Neutrophil (primary cell): ENCODE results near the gene RASA2.

ENCODE experiments used
- H3K27ac ChIP-seq: fragments of 200-600 bp; sonication (generic); 2 replicates; pipeline ENCODE4 v1.5.1; 2016; ENCODE audit warnings: mild to moderate bottlenecking, moderate library complexity
- H3K27me3 ChIP-seq: fragments of 200-600 bp; sonication (generic); 2 replicates; pipeline ENCODE4 v1.6.0; 2016; ENCODE audit warnings: mild to moderate bottlenecking
- H3K36me3 ChIP-seq: fragments of 200-600 bp; sonication (generic); 2 replicates; pipeline ENCODE4 v1.5.1; 2017
- H3K4me1 ChIP-seq, 2 experiments: fragments of 200-600 bp in 1 of 2; sonication (generic) in 1 of 2; 1 replicate in 1 of 2; 2 replicates in 1 of 2; pipeline versions ENCODE4 v1.5.1 to v1.6.1; 2013 to 2016; ENCODE audit warnings: low read depth in 1 of 2, low read length in 1 of 2, mild to moderate bottlenecking in 1 of 2, moderate library complexity in 1 of 2; ENCODE audit not compliant: control insufficient read depth in 1 of 2, insufficient read depth in 1 of 2
- H3K4me3 ChIP-seq, 2 experiments: fragments of 200-600 bp in 1 of 2; sonication (generic) in 1 of 2; 1 replicate in 1 of 2; 2 replicates in 1 of 2; pipeline ENCODE4 v1.5.1; 2013 to 2016; ENCODE audit warnings: low read depth in 1 of 2, low read length in 1 of 2, mild to moderate bottlenecking in 1 of 2, moderate library complexity in 1 of 2
- H3K9me3 ChIP-seq: fragments of 200-600 bp; sonication (generic); 2 replicates; pipeline ENCODE4 v1.5.1; 2016
- TF ChIP-seq, protein P1 (sequence below): fragments of 200-600 bp; sonication (generic); IDR thresholded peaks from 2 replicates; pipeline ENCODE4 v1.5.1; 2016; ENCODE audit warnings: antibody characterized with exemption

RASA2 gene

DNA sequence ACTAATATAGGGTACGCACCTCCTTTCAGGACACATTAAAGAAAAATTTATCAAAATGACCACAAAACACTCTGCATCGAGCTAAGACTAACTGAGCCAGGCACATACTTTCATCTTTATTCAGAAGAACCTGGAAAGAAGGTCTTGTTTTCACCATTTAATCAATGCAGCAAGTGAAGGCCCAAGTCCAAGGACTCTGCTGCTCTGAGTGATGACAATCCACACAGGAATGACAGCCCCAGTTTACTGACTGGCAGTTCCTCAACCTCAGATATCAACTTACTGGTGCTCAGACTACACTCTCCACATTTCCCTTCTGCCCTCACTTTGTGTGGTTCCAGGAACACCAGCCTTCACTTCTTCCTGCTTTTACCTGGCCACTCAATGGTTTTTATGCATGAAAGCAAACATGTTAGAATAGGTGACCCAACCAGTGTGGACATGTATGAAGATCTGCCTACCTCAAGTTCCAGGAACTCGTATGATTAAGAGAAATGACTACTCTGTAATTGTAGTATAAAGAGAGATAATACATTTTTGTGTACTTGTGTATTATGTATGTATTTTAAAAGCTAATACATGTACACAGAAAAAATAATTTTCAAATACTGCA lies 29.1 kb upstream of the RASA2 start:
- H3K4me3 ChIP-seq = no peak overlapping the region
- H3K27ac ChIP-seq = no peak overlapping the region
- no peaks in the 10 kb centered on the region for H3K27me3 ChIP-seq
- H3K4me1 ChIP-seq = peaks cover 0 to 4% of the 10 kb centered on the region in 2 experiments
- TF ChIP-seq, protein P1, sequence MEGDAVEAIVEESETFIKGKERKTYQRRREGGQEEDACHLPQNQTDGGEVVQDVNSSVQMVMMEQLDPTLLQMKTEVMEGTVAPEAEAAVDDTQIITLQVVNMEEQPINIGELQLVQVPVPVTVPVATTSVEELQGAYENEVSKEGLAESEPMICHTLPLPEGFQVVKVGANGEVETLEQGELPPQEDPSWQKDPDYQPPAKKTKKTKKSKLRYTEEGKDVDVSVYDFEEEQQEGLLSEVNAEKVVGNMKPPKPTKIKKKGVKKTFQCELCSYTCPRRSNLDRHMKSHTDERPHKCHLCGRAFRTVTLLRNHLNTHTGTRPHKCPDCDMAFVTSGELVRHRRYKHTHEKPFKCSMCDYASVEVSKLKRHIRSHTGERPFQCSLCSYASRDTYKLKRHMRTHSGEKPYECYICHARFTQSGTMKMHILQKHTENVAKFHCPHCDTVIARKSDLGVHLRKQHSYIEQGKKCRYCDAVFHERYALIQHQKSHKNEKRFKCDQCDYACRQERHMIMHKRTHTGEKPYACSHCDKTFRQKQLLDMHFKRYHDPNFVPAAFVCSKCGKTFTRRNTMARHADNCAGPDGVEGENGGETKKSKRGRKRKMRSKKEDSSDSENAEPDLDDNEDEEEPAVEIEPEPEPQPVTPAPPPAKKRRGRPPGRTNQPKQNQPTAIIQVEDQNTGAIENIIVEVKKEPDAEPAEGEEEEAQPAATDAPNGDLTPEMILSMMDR = no peak
- H3K9me3 ChIP-seq = no peaks in the 10 kb centered on the region
- no peaks in the 10 kb centered on the region for H3K36me3 ChIP-seq

DNA sequence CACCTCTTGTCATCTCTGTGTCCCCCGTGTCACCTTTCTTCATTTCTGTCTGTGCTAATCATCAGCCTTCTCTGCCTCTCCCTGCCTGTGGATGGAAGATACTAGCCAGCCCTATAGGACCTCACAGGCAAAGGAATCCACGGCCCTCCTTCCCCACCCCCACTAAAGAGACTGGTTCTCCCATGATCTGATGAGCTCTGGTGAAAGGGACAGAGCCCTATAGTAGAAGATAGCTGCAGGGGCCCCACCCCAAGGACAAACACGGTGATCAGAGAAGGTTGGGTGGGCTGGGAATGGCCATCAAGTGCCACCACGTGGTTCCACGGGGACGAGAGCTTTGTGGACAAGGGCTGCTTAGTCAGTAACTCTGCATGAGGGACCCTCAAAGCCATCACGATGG lies 27.8 kb upstream of the RASA2 start:
- TF ChIP-seq, protein P1 = no peak

DNA sequence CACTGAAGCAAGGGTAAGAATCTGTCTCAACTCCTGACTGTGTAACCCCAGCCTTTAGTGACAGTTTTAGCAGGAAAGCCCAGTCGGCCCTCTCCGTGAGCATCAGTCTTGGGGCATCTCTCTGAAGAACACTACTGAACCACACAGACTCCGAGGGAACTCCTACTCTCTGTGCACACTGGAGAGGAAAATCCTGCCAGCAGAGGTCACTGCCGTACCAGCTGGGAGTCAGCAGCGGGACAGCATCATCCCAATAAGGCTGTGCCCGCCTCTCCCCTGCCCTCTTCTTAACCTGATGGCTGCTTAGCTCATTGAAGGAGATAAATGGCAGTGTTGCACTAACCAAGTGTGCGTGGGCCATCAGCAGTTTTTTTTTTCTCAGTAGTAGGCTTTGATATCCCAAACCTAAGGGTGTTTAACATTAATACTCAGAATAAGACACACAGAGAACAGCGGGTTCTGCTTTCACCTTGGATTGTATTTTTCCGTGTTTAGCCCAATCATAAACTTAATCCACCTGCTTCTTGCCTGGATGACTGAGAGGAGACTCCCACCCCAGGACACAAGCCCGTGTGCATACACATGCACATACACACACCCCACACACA lies 26.6 kb upstream of the RASA2 start:
- TF ChIP-seq, protein P1 = peak; percentile 67
- Histone ChIP-seq H3K36me3 (no peaks in the 10 kb centered on the region), H3K27me3 (no peaks in the 10 kb centered on the region), H3K4me3 (no peak overlapping the region), H3K27ac (no peak overlapping the region), H3K9me3 (peaks cover 8% of the 10 kb centered on the region), H3K4me1 (no peaks in the 10 kb centered on the region)

More for the DNA sequence above, 27.8 kb upstream of the RASA2 start:
- no peaks in the 10 kb centered on the region for H3K36me3 ChIP-seq
- H3K4me3 ChIP-seq = no peak overlapping the region
- no peaks in the 10 kb centered on the region for H3K27me3 ChIP-seq
- peaks cover 0 to 4% of the 10 kb centered on the region in 2 experiments for H3K4me1 ChIP-seq
- H3K27ac ChIP-seq = no peak overlapping the region
- H3K9me3 ChIP-seq = peaks cover 3% of the 10 kb centered on the region

DNA sequence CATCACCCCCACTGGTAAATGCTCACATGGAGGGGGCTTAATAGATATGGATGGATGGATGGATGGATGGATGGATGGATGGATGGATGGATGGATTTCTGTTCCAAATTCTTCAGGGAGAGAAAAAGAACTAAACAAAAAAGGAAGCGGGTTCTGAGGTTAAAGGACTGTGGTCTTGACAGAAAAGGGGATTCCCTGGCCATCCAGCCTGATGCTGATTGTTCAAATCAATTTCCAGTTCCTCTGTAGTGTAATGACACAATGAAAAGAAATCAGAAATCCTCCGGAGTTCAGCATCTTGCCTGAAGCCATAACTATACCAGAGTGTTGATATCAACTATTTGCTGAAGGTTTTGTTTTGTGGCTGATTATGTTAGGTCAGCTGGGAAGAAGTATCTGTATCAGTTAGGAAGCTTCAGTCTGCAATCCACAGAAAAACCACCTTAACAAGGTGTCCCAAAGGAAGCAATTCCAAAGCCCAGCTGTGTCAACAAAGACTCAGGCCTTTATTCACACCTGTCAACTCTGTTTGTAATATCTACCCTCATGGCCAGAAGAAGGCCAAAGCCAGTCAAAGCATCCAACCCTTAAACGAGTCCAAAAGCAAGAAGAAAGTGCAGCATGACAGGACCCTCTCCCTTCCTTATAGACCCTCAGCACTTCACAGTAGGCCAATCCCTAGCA lies 24.5 kb upstream of the RASA2 start:
- Histone ChIP-seq H3K27ac (no peak overlapping the region), H3K36me3 (no peaks in the 10 kb centered on the region), H3K27me3 (no peaks in the 10 kb centered on the region), H3K4me3 (no peak overlapping the region), H3K4me1 (no peaks in the 10 kb centered on the region), H3K9me3 (peaks cover 8% of the 10 kb centered on the region)
- TF ChIP-seq, protein P1 = no peak

DNA sequence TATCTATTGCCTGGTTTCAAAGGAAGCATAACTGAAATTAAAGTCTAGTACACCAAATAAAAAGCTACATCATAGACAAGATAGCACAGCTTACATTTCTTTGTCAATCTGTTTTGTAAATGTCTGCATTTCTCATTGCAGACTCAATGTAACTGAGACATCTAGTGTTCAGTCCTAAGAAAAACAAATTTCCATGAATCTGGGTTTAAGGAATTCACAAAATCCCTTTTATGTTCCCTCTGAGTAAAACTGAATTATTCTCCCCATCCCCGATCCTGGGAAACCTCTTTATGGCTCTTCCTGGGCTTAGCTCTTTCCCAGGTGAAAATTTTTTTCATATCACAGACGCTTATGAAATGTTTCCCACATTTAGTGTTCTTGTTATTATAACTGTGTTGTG lies 21.6 kb upstream of the RASA2 start:
- no peaks in the 10 kb centered on the region for H3K36me3 ChIP-seq
- no peaks in the 10 kb centered on the region for H3K4me1 ChIP-seq
- H3K4me3 ChIP-seq = no peak overlapping the region

More for the DNA sequence above, 21.6 kb upstream of the RASA2 start:
- H3K27ac ChIP-seq = no peak overlapping the region
- H3K9me3 ChIP-seq = peaks cover 8% of the 10 kb centered on the region
- TF ChIP-seq, protein P1 = no peak
- H3K27me3 ChIP-seq = no peaks in the 10 kb centered on the region
